HG03060 (cell line): ENCODE data around the gene STARD9.
"Not testable (repeated sequence)": the region's sequence is repeated elsewhere in the genome, so short reads cannot be mapped to it uniquely, and the experiment has no call there.

Experiments
- ATAC-seq: cut with Tn5 transposase; IDR thresholded peaks from one replicate; pipeline ENCODE4 v1.9.1; 2021; ENCODE audit warnings: low read depth, moderate number of reproducible peaks; ENCODE audit not compliant: unreplicated experiment

Gene STARD9

DNA sequence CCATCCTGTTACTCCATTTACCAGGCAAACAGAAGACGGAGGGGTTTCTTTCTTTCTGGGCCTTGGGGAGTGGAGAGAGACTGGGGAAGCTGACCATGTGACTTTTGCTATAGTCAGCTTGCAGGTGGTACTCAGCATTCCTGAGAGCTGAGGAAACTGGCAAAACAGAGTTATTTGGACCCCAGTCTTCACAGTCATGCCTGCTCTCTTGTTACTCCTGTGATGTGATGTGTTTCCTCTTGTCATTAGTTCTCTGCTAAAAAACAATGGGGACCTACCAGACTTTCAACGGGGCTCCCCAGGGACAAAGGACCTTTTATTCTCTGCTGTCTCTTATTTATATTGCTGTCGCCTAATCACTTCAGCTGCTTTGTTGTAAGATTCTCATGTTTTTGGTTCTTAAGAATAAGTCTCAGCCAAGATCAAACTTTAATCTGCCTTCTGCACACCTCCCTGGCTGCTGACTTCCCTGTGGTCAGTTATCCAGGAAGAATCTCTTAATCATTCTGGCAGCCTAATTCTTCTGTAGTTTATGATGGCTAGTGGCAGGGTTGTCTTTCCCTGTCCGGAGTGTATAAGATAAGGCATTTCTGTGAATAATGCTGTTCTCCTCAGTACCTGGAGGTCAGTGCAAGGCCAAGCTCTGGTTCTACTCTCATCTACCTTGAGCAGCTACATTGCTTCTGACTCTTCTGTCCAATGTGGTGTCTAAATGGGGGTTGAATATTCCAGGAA lies 8.8 kb downstream of the STARD9 start:
- no peak for ATAC-seq

DNA sequence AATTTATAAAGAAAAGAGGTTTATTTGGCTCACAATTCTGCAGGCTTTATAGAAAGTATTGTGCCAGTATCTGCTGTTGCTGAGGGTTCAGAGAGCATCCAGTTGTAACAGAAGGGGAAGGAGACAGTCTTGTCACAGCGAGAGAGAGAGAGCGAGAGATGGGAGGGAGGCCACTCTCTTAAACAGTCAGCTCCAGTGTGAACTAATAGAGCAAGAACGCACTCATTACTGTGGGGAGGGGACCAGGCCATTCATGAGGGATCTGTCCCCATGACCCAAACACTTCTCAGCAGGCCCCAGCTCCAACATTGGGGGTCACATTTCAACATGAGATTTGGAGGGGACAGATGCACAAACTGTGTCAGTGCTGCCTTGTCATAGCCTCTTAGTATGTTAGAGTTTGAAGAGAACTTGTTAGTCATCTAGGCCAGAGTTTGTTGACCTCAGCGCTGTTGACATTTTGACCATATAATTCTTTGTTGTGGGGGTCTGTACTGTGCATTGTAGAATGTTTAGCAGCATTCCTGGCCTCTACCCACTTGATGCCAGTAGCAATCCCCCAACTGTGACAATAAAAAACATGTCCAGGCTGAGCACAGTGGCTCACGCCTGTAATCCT lies 15.3 kb downstream of the STARD9 start:
- ATAC-seq = no peak

DNA sequence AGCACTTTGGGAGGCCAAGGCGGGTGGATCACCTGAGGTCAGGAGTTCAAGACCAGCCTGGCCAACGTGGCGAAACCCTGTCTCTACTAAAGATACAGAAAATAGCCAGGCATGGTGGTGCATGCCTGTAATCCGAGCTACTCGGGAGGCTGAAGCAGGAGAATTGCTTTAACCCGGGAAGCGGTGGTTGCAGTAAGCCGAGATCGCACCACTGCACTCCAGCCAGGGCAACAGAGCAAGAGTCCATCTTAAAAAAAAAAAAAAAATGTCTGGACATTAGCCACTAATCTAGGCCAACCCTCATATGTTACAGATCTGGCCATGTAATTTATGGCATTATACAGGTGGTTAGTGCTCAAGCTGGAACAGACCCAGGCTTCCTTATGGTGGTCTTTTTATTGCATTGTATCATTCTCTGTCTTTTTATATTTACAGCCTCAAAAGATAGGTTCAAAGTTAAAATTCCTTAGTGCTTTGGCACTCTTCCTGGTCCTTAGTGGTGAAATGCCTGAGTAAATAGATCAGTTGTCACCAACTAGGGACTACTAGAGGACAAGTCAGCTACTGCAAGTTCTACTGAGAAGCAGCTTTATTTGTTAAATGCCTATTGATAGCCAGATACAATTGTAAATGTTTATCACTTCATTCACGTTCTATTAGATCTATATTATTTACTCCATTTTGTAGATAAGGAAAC lies 16.0 kb downstream of the STARD9 start:
- ATAC-seq = no peak

- ATAC-seq = no peak
These were observed 17.3 kb downstream of the STARD9 start for GRCh38 chr15:42592716-42593115.

- ATAC-seq = no peak
These were observed 17.7 kb downstream of the STARD9 start for GRCh38 chr15:42593143-42593542.

- ATAC-seq = no peak
These were observed 18.7 kb downstream of the STARD9 start for GRCh38 chr15:42594095-42594494.

DNA sequence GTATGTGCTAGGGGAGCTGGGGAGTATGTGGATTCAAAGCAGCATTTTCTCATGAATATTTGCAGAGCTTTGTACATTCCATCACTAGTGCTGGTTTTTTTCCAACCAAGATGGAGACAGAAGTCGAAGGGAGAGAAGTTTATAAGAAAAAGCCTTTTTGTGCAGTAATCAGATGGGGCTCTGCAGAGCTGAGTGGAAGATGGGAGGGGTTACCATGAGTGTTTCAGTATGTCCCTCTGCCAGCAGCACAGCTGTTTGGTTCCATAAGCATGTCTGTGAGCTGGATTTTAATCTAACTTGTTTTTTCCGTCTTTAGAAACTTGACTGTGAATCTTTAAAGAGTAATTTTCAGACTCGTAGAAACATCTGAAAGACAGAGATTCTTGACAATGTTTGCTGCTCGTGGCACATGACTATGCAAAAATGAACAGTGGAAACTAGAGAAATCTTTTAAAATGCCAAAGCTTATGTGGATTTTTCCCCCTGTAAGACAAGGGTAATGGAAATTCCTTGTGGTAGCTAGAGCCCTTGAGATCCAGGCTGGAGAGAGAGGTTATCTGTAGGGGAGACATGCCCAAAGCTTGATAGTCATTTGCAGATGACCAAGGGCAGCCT lies 20.3 kb downstream of the STARD9 start:
- ATAC-seq = no peak

GRCh38 chr15:42601316-42601715 lies 25.9 kb downstream of the STARD9 start:
- not testable (repeated sequence) for ATAC-seq

GRCh38 chr15:42602501-42602900 lies 27.1 kb downstream of the STARD9 start:
- ATAC-seq = no peak

DNA sequence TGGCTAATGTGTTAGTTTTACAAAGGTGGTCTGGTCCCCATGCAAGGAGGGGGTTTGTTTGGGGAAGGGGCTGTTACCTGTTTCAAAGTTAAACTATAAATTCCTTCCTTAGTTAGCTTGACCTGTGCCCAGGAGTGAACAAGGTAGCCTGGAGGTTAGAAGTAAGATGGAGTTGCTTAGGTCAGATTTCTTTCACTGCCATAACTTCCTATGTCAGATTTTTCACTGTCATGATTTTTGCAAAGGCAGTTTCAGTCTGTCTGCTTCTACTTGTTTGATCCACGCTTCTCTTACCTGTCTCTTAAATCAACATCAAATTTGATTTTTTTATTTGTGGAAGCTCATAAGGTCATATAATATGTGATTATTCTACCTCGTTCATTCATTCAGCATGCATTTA lies 28.6 kb downstream of the STARD9 start:
- ATAC-seq = no peak

GRCh38 chr15:42604894-42605744 lies 29.7 kb downstream of the STARD9 start:
- no peak for ATAC-seq

GRCh38 chr15:42605796-42606195 lies 30.4 kb downstream of the STARD9 start:
- no peak for ATAC-seq

GRCh38 chr15:42608110-42608531 lies 32.7 kb downstream of the STARD9 start:
- peak; percentile 43 for ATAC-seq

DNA sequence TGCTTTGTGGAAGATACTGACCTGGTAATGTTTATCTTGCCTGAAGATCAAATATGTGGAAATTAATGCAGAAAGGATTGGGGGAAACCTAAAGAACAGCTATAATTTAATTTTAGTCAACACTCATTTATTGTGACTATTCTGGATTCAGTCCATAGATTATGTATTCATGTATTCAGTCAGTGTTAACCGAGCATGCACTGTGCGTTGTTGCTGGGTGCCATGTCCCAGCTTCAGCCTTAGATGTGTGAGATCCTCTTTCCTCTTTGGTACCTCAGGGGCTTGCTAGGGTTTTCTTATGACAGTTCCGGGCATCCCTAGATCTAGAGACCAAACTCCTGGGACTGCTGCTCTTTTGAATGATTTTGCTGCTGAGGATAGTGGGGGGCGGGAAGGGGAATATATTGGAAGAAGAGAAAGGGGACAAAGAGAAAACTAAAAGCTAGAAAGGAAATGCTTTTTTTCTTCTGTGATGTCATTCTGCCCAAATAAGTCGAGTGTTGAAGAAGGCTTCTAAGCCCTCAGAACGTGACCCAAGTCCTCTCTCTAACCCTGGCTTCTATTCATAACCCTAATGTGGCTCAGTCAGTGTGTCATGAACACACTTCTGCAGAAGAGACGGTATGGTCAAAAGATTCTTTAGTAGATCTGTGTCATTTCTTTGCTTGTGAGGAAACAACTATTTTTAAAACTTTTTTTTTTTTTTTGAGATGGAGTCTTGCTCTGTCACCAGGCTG lies 33.5 kb downstream of the STARD9 start:
- ATAC-seq = no peak

DNA sequence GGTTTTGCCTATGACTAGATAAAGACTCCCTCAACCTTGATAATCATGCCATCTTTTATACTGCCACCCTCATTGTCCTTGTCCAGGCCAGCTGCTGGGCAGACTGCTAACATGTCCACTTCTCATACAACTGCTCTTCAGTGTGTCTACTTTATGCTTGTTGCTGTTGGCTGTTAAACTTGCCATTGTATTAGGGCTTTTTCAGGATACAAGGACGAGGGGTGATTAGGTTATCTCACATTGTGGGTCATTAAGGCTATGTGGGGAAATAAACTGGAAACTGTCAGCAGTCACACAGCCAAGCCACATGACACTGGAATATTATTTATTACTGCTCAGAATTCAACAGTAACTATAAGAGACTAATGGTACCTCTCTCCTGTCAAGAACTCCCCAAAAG lies 36.1 kb downstream of the STARD9 start:
- no peak for ATAC-seq

DNA sequence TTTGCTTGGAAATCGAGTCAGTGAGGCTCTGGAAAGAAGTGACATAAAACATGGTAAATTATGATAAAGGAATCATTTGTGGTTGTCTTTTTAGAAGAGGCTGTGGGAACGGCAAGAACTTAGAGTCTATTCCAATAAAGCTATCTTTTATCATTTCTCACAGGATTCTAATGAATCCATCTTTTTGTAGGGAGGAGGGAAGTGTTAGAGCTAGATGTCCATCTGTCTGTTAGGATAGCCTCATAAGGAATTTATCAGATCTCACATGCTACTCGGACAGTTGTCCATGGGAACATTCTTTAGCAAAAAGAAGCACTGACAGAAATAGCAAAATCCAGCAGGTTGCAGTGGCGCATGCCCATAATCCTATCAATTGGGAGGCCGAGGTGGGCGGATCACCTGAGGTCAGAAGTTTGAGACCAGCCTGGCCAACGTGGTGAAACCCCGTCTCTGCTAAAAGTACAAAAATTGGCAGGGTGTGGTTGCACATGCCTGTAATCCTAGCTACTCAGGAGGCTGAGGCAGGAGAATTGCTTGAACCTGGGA lies 37.0 kb downstream of the STARD9 start:
- ATAC-seq = no peak

DNA sequence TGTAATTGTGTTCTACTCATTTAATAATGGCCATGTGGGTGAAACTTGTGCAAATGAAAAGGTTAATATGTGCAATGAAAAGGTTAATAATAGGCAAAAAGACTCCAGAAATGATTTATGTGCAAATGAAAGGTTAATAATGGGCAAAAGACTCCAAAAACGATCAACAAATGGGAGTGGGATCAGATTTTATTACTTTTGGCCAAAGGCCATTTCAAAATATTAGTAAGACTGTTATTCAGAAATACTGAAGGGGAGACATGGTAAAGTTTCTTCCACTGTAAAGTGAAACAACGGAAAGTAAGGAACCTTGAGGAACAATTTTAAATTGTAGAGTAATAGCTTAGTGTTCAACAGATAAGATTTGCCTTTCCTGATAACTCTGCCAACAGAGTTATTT lies 40.7 kb downstream of the STARD9 start:
- no peak for ATAC-seq

DNA sequence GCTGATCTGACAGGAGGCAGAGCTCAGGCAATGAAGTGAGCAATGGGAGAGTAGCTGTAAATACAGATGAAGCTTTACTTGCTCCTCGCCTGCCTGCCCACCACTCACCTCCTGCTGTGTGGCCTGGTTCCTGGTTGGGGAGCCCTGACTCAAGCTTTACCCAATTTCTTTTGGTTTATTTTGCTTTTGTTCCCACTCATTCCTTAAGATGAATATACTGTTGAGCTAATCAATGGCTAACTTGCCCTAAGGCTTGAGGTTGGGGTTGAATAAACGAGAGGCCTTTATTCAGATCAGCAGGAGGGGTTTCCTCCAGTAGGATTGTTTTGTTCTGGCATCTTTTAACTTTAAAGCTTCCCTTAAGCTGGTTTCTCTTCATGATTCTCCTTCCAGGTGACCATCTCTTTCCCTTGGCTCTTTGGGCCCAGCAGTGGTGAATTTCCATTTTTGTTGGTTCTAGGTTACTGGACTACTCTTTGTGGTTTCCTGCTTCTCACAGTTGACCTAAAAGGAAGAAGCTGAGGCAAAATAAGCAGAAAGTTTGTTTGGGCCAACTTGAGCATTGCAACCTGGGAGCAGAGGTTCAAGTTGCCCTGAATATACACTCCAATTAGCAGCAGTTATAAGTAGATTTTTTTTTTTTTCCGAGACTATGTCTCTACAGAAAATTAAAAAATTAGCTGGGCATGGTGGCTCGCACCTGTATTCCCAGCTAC lies 44.4 kb downstream of the STARD9 start:
- no peak for ATAC-seq

GRCh38 chr15:42621386-42621785 lies 46.0 kb downstream of the STARD9 start:
- no peak for ATAC-seq
